ENCODE measurements around the gene CNKSR2. TPM values are rescaled to one million over a fixed set of nuclear protein-coding genes. Genes with fewer than 3 reads are reported as not detected.

Gene CNKSR2
- total and polyA plus RNA-seq, 2 of the 13 experiments (the other 11 are each of a cell fraction or from before 2014, with no cell fraction given), result not detected

DNA sequence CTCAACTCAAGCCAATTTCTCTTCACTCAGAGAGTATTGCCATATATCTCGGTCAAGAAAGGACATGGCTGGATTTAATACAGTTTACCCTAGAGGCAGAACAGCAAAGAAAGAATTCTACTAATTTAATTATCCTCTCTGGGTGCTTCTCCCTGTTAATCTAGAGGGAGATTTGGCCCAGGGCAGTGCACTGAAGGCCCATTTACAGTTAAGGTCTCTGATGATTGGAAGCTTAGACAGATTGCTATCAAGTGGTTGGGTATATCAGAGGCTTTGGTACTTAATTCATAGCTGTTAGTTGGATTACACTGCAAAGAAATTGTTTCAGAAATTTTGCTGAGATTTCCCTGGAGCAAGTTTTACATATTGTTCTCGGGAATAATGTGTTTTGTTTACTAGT lies 4.6 kb upstream of the CNKSR2 start (continued):
- TF ChIP-seq, protein P1, sequence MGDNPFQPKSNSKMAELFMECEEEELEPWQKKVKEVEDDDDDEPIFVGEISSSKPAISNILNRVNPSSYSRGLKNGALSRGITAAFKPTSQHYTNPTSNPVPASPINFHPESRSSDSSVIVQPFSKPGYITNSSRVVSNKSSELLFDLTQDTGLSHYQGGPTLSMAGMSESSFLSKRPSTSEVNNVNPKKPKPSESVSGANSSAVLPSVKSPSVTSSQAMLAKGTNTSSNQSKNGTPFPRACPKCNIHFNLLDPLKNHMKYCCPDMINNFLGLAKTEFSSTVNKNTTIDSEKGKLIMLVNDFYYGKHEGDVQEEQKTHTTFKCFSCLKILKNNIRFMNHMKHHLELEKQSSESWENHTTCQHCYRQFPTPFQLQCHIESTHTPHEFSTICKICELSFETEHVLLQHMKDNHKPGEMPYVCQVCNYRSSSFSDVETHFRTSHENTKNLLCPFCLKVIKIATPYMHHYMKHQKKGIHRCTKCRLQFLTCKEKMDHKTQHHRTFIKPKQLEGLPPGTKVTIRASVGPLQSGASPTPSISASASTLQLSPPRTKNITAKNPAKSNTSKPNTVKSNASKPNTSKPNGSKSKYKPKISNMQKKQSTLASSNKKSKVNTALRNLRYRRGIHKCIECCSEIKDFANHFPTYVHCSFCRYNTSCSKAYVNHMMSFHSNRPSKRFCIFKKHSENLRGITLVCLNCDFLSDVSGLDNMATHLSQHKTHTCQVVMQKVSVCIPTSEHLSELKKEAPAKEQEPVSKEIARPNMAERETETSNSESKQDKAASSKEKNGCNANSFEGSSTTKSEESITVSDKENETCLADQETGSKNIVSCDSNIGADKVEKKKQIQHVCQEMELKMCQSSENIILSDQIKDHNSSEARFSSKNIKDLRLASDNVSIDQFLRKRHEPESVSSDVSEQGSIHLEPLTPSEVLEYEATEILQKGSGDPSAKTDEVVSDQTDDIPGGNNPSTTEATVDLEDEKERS (CRISPR knock-in tag; IDR thresholded peaks at IDR 0.05), result no peak
- no peak for TF ChIP-seq NFKB2 (CRISPR knock-in tag; IDR thresholded peaks at IDR 0.05; ENCODE audit: borderline replicate concordance)
- TF ChIP-seq, protein P2, sequence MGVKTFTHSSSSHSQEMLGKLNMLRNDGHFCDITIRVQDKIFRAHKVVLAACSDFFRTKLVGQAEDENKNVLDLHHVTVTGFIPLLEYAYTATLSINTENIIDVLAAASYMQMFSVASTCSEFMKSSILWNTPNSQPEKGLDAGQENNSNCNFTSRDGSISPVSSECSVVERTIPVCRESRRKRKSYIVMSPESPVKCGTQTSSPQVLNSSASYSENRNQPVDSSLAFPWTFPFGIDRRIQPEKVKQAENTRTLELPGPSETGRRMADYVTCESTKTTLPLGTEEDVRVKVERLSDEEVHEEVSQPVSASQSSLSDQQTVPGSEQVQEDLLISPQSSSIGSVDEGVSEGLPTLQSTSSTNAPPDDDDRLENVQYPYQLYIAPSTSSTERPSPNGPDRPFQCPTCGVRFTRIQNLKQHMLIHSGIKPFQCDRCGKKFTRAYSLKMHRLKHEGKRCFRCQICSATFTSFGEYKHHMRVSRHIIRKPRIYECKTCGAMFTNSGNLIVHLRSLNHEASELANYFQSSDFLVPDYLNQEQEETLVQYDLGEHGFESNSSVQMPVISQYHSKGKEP (CRISPR knock-in tag; IDR thresholded peaks at IDR 0.05), result no peak
- TF ChIP-seq, protein P3, sequence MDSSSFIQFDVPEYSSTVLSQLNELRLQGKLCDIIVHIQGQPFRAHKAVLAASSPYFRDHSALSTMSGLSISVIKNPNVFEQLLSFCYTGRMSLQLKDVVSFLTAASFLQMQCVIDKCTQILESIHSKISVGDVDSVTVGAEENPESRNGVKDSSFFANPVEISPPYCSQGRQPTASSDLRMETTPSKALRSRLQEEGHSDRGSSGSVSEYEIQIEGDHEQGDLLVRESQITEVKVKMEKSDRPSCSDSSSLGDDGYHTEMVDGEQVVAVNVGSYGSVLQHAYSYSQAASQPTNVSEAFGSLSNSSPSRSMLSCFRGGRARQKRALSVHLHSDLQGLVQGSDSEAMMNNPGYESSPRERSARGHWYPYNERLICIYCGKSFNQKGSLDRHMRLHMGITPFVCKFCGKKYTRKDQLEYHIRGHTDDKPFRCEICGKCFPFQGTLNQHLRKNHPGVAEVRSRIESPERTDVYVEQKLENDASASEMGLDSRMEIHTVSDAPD (CRISPR knock-in tag; IDR thresholded peaks at IDR 0.05), result no peak

DNA sequence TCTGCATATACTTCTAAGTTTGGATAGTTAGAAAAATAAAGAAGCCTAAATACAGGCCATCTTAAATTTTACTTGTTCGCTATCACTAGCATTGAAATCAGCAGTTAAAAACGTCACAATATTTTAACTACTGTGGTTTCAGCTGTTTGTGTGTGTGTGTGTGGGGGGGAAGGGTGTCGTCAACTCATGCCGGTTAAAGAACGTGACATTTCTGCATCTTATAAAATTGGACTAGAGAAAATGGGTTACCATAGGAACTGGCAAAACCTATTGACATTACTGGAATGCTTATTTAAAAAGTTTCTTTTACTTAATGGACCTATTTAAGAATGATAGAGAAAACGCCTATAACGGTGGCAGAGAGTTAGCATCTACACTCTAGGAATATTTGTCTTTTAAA lies 1.2 kb upstream of the CNKSR2 start:
- WGBS (ENCODE audit: low lambda C conversion rate), result 49% methylated on average over 7 of the region's 7 CpGs
- BruUV-seq (replicated peaks), result no TSS peak

More for the DNA sequence above, 1.2 kb upstream of the CNKSR2 start:
- CTCF ChIA-PET (ENCODE audit: low intra/inter-chr PET ratio, low total read pairs), result no interaction called here
- Histone ChIP-seq H3K27ac (ENCODE audit: extremely low read length, insufficient read depth, low read length) (no peak overlapping the region), H3K9ac (ENCODE audit: insufficient read depth, low read depth, low read length) (no peak overlapping the region), H2AFZ (ENCODE audit: low read length) (no peak overlapping the region), H3K4me3 (replicated peaks in 1 of 3; ENCODE audit: insufficient read depth in 1 of 3, low read depth in 2 of 3, low read length in 3 of 3) (no peak overlapping the region), H3K9me3 (ENCODE audit: low read length) (no peaks in the 10 kb centered on the region), H3K36me3 (replicated peaks in 1 of 2; ENCODE audit: control insufficient read depth in 1 of 2, insufficient read depth in 2 of 2, low read length in 2 of 2) (no peaks in the 10 kb centered on the region), H3K27me3 (ENCODE audit: control insufficient read depth in 1 of 2, insufficient read depth in 2 of 2, low read length in 2 of 2) (no peaks in the 10 kb centered on the region; a peak in 1 of 5 replicates), H3K4me1 (ENCODE audit: insufficient read depth, low read length) (no peaks in the 10 kb centered on the region), H3K4me2 (ENCODE audit: low read depth, low read length) (no peak overlapping the region), H4K20me1 (ENCODE audit: insufficient read depth, low read length) (no peaks in the 10 kb centered on the region), H3K79me2 (ENCODE audit: insufficient read depth, low read length) (no peaks in the 10 kb centered on the region)
- POLR2A ChIA-PET, result no interaction called here
- intact Hi-C loops (cut with micrococcal nuclease; ENCODE audit: unreplicated experiment), result no loop called here
- in situ Hi-C loops (cut with HindIII; ENCODE audit: extremely low pct_ligation_motif_present, low pct_unique_long_range_greater_than_20kb), result loop anchor here (25.0 kb wide), 1 partner anchor 836 kb away; no protein-coding TSS in a partner anchor
- DNase-seq (ENCODE audit: low spot score) (no peak), ATAC-seq (no peak), FAIRE-seq (no peak)
- no peak for TF ChIP-seq REXO4 (CRISPR knock-in tag; IDR thresholded peaks at IDR 0.05; ENCODE audit: borderline replicate concordance)
- TF ChIP-seq, protein P4, sequence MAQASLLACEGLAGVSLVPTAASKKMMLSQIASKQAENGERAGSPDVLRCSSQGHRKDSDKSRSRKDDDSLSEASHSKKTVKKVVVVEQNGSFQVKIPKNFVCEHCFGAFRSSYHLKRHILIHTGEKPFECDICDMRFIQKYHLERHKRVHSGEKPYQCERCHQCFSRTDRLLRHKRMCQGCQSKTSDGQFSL (CRISPR knock-in tag; IDR thresholded peaks at IDR 0.05), result no peak
- TF ChIP-seq MYC (CRISPR knock-in tag; IDR thresholded peaks at IDR 0.05; ENCODE audit: borderline replicate concordance), result no peak
- no peak for TF ChIP-seq SALL1 (CRISPR knock-in tag; IDR thresholded peaks at IDR 0.05)

Data from HepG2 (cell line).